Measurements from ENCODE around the gene SIGLEC5. TPM values are rescaled to one million over a fixed set of nuclear protein-coding genes. Genes with fewer than 3 reads are reported as not detected.

Gene SIGLEC5
- total and polyA plus RNA-seq, 2 donors (not counting 3 experiments of a cell fraction or from before 2014, with no cell fraction given): not detected

GRCh38 chr19:51598159-51598915, 31.9 kb downstream of the SIGLEC5 start:
- H3K9me1 ChIP-seq (replicated peaks; ENCODE audit: control insufficient read depth, extremely low read depth, insufficient read depth, low read length): no peaks in the 10 kb centered on the region
- dilution Hi-C loops (cut with MboI; ENCODE audit: extremely low pct_ligation_motif_present, low sequenced_read_pairs) (no loop called here), intact Hi-C loops (cut with micrococcal nuclease) (no loop called here)
- H3K9me3 ChIP-seq (replicated peaks; ENCODE audit: control insufficient read depth, insufficient read depth, low read length): no peaks in the 10 kb centered on the region
- H2AFZ ChIP-seq (ENCODE audit: low read depth, low read length): no peak overlapping the region
- H3K4me1 ChIP-seq (ENCODE audit: control insufficient read depth, extremely low read depth, insufficient read depth, low read length): peaks cover 6% of the 10 kb centered on the region
- H3K36me3 ChIP-seq (ENCODE audit: control insufficient read depth in 2 of 2, extremely low read depth in 1 of 2, insufficient read depth in 2 of 2, low read length in 2 of 2): no peaks in the 10 kb centered on the region
- no peak for DNase-seq (ENCODE audit: low read depth, low spot score)
- H3K9ac ChIP-seq (replicated peaks; ENCODE audit: extremely low read depth, insufficient read depth, low read length): no peak overlapping the region
- FAIRE-seq: no peak
- no peaks in the 10 kb centered on the region for H3K79me2 ChIP-seq (ENCODE audit: control insufficient read depth, insufficient read depth, low read length)
- ChIA-PET POLR2A (no interaction called here), CTCF (interaction anchor here (1.2 to 2.3 kb wide), 2 partner anchors 10 to 125 kb away, joined by 3 to 6 read pairs; no protein-coding TSS in a partner anchor)
- TF ChIP-seq MYC (IDR thresholded peaks at IDR 0.05; ENCODE audit: low read depth, low read length) (no peak), EZH2 (IDR thresholded peaks at IDR 0.05; ENCODE audit: borderline replicate concordance, low read depth, low read length, severe bottlenecking) (no peak), GATA2 (IDR thresholded peaks at IDR 0.05; ENCODE audit: insufficient read depth, insufficient read length, low read depth, low read length) (no peak), POLR2A (IDR thresholded peaks at IDR 0.05; ENCODE audit: low read depth, low read length) (no peak)
- H3K4me2 ChIP-seq (ENCODE audit: insufficient read depth, low read length): no peak overlapping the region
- peaks cover 5 to 16% of the 10 kb centered on the region in 2 experiments for H3K27me3 ChIP-seq (ENCODE audit: control insufficient read depth in 2 of 2, insufficient read depth in 2 of 2, low read length in 2 of 2)
- H4K20me1 ChIP-seq (replicated peaks; ENCODE audit: control insufficient read depth, extremely low read depth, insufficient read depth, low read length): no peaks in the 10 kb centered on the region
- BruUV-seq (replicated peaks): no TSS peak
- no peak overlapping the region for H3K27ac ChIP-seq (ENCODE audit: insufficient read depth, low read depth, low read length)
- H3K4me3 ChIP-seq (replicated peaks in 1 of 3; ENCODE audit: insufficient read depth in 1 of 3, low read depth in 1 of 3, low read length in 3 of 3): no peak overlapping the region

GRCh38 chr19:51595190-51596175, 34.7 kb downstream of the SIGLEC5 start:
- ChIA-PET POLR2A (no interaction called here), CTCF (interaction anchor here (1.0 to 1.1 kb wide), 3 partner anchors 10 to 61 kb away, joined by 3 to 5 read pairs (median 3); no protein-coding TSS in a partner anchor)
- TF ChIP-seq POLR2A (IDR thresholded peaks at IDR 0.05; ENCODE audit: low read depth, low read length) (no peak), MAX (IDR thresholded peaks at IDR 0.05; ENCODE audit: insufficient read depth, insufficient read length) (no peak), CTCF (IDR thresholded peaks at IDR 0.05; ENCODE audit: extremely low read depth in 1 of 2, insufficient read depth in 1 of 2, low read depth in 1 of 2, low read length in 2 of 2) (no peak), POLR2AphosphoS5 (IDR thresholded peaks at IDR 0.05; ENCODE audit: insufficient read depth, low read depth, low read length) (no peak), FOS (IDR thresholded peaks at IDR 0.05; ENCODE audit: borderline replicate concordance, insufficient read depth, low read length) (no peak), GATA2 (IDR thresholded peaks at IDR 0.05; ENCODE audit: insufficient read depth, insufficient read length, low read depth, low read length) (no peak), MYC (IDR thresholded peaks at IDR 0.05; ENCODE audit: low read depth, low read length) (no peak), EZH2 (IDR thresholded peaks at IDR 0.05; ENCODE audit: borderline replicate concordance, low read depth, low read length, severe bottlenecking) (no peak), JUN (IDR thresholded peaks at IDR 0.05; ENCODE audit: borderline replicate concordance, insufficient read depth, insufficient read length, low read depth) (no peak)

More at GRCh38 chr19:51595190-51596175, 34.7 kb downstream of the SIGLEC5 start:
- no peak overlapping the region for H3K4me2 ChIP-seq (ENCODE audit: insufficient read depth, low read length)
- no peaks in the 10 kb centered on the region for H3K79me2 ChIP-seq (ENCODE audit: control insufficient read depth, insufficient read depth, low read length)
- peaks cover 2 to 6% of the 10 kb centered on the region in 2 experiments for H3K27me3 ChIP-seq (ENCODE audit: control insufficient read depth in 2 of 2, insufficient read depth in 2 of 2, low read length in 2 of 2)
- dilution Hi-C loops (cut with MboI; ENCODE audit: extremely low pct_ligation_motif_present, low sequenced_read_pairs): no loop called here
- no peak overlapping the region for H3K9ac ChIP-seq (replicated peaks; ENCODE audit: extremely low read depth, insufficient read depth, low read length)
- no peaks in the 10 kb centered on the region for H3K9me1 ChIP-seq (replicated peaks; ENCODE audit: control insufficient read depth, extremely low read depth, insufficient read depth, low read length)
- peaks cover 6% of the 10 kb centered on the region for H3K4me1 ChIP-seq (ENCODE audit: control insufficient read depth, extremely low read depth, insufficient read depth, low read length)
- BruUV-seq (replicated peaks): no TSS peak
- intact Hi-C loops (cut with micrococcal nuclease): loop anchor here (2.0 kb wide), 1 partner anchor 487 kb away; the partner anchor contains the start of gene CTU1
- H2AFZ ChIP-seq (ENCODE audit: low read depth, low read length): no peak overlapping the region
- H4K20me1 ChIP-seq (replicated peaks; ENCODE audit: control insufficient read depth, extremely low read depth, insufficient read depth, low read length): no peaks in the 10 kb centered on the region
- H3K36me3 ChIP-seq (ENCODE audit: control insufficient read depth in 2 of 2, extremely low read depth in 1 of 2, insufficient read depth in 2 of 2, low read length in 2 of 2): no peaks in the 10 kb centered on the region
- no peak overlapping the region for H3K4me3 ChIP-seq (replicated peaks in 1 of 3; ENCODE audit: insufficient read depth in 1 of 3, low read depth in 1 of 3, low read length in 3 of 3)
- no peak for FAIRE-seq
- H3K27ac ChIP-seq (ENCODE audit: insufficient read depth, low read depth, low read length): no peak overlapping the region
- DNase-seq (ENCODE audit: low read depth, low spot score): no peak
- H3K9me3 ChIP-seq (replicated peaks; ENCODE audit: control insufficient read depth, insufficient read depth, low read length): no peaks in the 10 kb centered on the region
